Sigmoid colon (tissue), 7 donors: ENCODE data around the gene BTN1A1. TPM values are rescaled to one million over a fixed set of nuclear protein-coding genes. Genes with fewer than 3 reads are reported as not detected.

Experiments used
- DNase-seq: peaks from one replicate; pipeline ENCODE4 v3.0.0-alpha.2; 2019
- H3K27ac ChIP-seq, 4 donors: fragments of 200-600 bp; sonication (generic); one replicate each; pipeline ENCODE4 v1.5.1; 2016 to 2019; ENCODE audit warnings: mild to moderate bottlenecking in 1 of 4
- H3K27me3 ChIP-seq, 3 donors: fragments of 200-600 bp; sonication (generic); one replicate each; pipeline ENCODE4 v1.5.1; 2019; ENCODE audit warnings: mild to moderate bottlenecking in 1 of 3
- H3K36me3 ChIP-seq, 4 donors: fragments of 200-600 bp; sonication (generic); one replicate each; pipeline ENCODE4 v1.5.1; 2016 to 2019
- H3K4me1 ChIP-seq, 4 donors: fragments of 200-600 bp; sonication (generic); one replicate each; pipeline ENCODE4 v1.5.1; 2017 to 2019
- H3K4me3 ChIP-seq, 4 donors: fragments of 200-600 bp; sonication (generic); one replicate each; pipeline ENCODE4 v1.5.1; 2017 to 2019; ENCODE audit warnings: mild to moderate bottlenecking in 2 of 4, moderate library complexity in 1 of 4
- H3K9me3 ChIP-seq, 4 donors: fragments of 200-600 bp in 3 of 4; sonication (generic) in 3 of 4; one replicate each; pipeline versions ENCODE4 v1.5.1 to v1.6.1; 2013 to 2019
- CTCF ChIP-seq, 4 experiments: fragments of 450-650 bp in 3 of 4; fragments of 200-600 bp in 1 of 4; IDR thresholded peaks; one replicate each; pipeline ENCODE4 v1.5.1; 2016 to 2019; ENCODE audit warnings: antibody characterized with exemption in 4 of 4, mild to moderate bottlenecking in 3 of 4, moderate library complexity in 2 of 4
- EP300 ChIP-seq, 4 donors: sonication (generic); formaldehyde crosslinking; IDR thresholded peaks; one replicate each; pipeline ENCODE4 v1.6.1; 2017; ENCODE audit warnings: antibody characterized with exemption in 4 of 4
- POLR2A ChIP-seq, 2 donors: fragments of 450-650 bp; IDR thresholded peaks; one replicate each; pipeline ENCODE4 v1.6.1; 2016; ENCODE audit warnings: antibody characterized with exemption in 2 of 2, mild to moderate bottlenecking in 2 of 2, moderate library complexity in 2 of 2
- POLR2AphosphoS5 ChIP-seq, 4 donors: sonication (generic); formaldehyde crosslinking; IDR thresholded peaks; one replicate each; pipeline ENCODE4 v1.6.1; 2017; ENCODE audit warnings: antibody characterized with exemption in 4 of 4
- WGBS, 2 donors: extraction: QIAGEN DNeasy Blood & Tissue Kit; methylation state at CpG; one replicate each; pipeline ENCODE4 v1.1.7; 2013; 5-methylcytosine and 5-hydroxymethylcytosine counted together
- intact Hi-C: fragments of 100-400 bp; cut with DNase I; formaldehyde crosslinking; loops from one replicate; pipeline ENCODE4 v1.15.1; 2023
- polyA plus RNA-seq, 3 donors: library from polyadenylated mRNA; stranded (reverse); fragments of 200-250 nt; gene quantifications; one replicate each; pipeline ENCODE4 v1.2.3, GENCODE V29; 2013
- total RNA-seq, 4 donors: library from RNA; depleted of rRNA; stranded (reverse); fragments of >200 nt; gene quantifications; one replicate each; pipeline ENCODE4 v1.1.0, GENCODE V29; 2016
- donor health status: healthy with polysubstance abuse.
- donor health status: Bipolar disorder and iron deficiency.
- donor health status: healthy.

The BTN1A1 gene
- total and polyA plus RNA-seq, 7 donors = 0.20 to 0.28 TPM; not detected in 5

- TF ChIP-seq CTCF (IDR thresholded peaks at IDR 0.05) (no peak), EP300 (IDR thresholded peaks at IDR 0.05) (no peak), POLR2A (IDR thresholded peaks at IDR 0.05) (no peak), POLR2AphosphoS5 (IDR thresholded peaks at IDR 0.05) (no peak)
- H3K27ac ChIP-seq = peak overlapping the region in 3 of 4 donors; percentile 83 to 91 (median 84)
- DNase-seq = no peak
- intact Hi-C loops = loop anchor here (10.0 kb wide), 3 partner anchors 357 to 943 kb away; partner anchors contain the start of gene ZNF184
- no peak overlapping the region for H3K4me3 ChIP-seq
- no peaks in the 10 kb centered on the region for H3K9me3 ChIP-seq
- H3K36me3 ChIP-seq = no peaks in the 10 kb centered on the region
- WGBS, 2 donors = 92 to 100% methylated on average over 1 of the region's 1 CpG
- H3K27me3 ChIP-seq = no peaks in the 10 kb centered on the region
- peaks cover 3 to 24% (median 18%) of the 10 kb centered on the region in 4 donors for H3K4me1 ChIP-seq
These were observed 31.8 kb downstream of the BTN1A1 start for GRCh38 chr6:26531897-26532296.

GRCh38 chr6:26532699-26533531 lies 32.8 kb downstream of the BTN1A1 start:
- Histone ChIP-seq H3K27ac (peak overlapping the region; percentile 83 to 91 (median 84)), H3K9me3 (no peaks in the 10 kb centered on the region), H3K27me3 (no peaks in the 10 kb centered on the region), H3K4me1 (peaks cover 3 to 26% (median 19%) of the 10 kb centered on the region in 4 donors), H3K4me3 (peak overlapping the region; percentile 41 to 64 (median 58)), H3K36me3 (no peaks in the 10 kb centered on the region)
- peak; percentile 96 for DNase-seq
- WGBS, 2 donors = 1% methylated on average over 28 of the region's 28 CpGs
- intact Hi-C loops = loop anchor here (10.0 kb wide), 3 partner anchors 358 to 942 kb away; partner anchors contain the start of gene ZNF184
- TF ChIP-seq EP300 (IDR thresholded peaks at IDR 0.05) (no peak), POLR2A (IDR thresholded peaks at IDR 0.05) (no peak), POLR2AphosphoS5 (IDR thresholded peaks at IDR 0.05) (peak in 2 of 4 donors; percentile 18 to 22), CTCF (IDR thresholded peaks at IDR 0.05) (no peak)

- Histone ChIP-seq H3K9me3 (no peaks in the 10 kb centered on the region), H3K4me3 (peak overlapping the region; percentile 41 to 64 (median 58)), H3K27ac (peak overlapping the region; percentile 83 to 91 (median 84)), H3K27me3 (no peaks in the 10 kb centered on the region), H3K4me1 (peaks cover 3 to 26% (median 19%) of the 10 kb centered on the region in 4 donors), H3K36me3 (no peaks in the 10 kb centered on the region)
- intact Hi-C loops = loop anchor here (10.0 kb wide), 3 partner anchors 359 to 941 kb away; partner anchors contain the start of gene ZNF184
- TF ChIP-seq EP300 (IDR thresholded peaks at IDR 0.05) = no peak
- TF ChIP-seq CTCF (IDR thresholded peaks at IDR 0.05) = no peak
- TF ChIP-seq POLR2AphosphoS5 (IDR thresholded peaks at IDR 0.05) = no peak
- 1 to 4% methylated on average over 1 of the region's 1 CpG for WGBS, 2 donors
- DNase-seq = no peak
These were observed 33.4 kb downstream of the BTN1A1 start for GRCh38 chr6:26533532-26533931.

GRCh38 chr6:26534681-26535465 lies 34.8 kb downstream of the BTN1A1 start:
- H3K4me1 ChIP-seq = peaks cover 3 to 38% (median 27%) of the 10 kb centered on the region in 4 donors
- no peak for DNase-seq
- intact Hi-C loops = loop anchor here (5.0 to 10.0 kb wide), 4 partner anchors 62 to 940 kb away; partner anchors contain the start of genes ABT1 and ZNF184

More at GRCh38 chr6:26534681-26535465, 34.8 kb downstream of the BTN1A1 start:
- H3K27ac ChIP-seq = peak overlapping the region in 2 of 4 donors; percentile 87 to 94
- no peaks in the 10 kb centered on the region for H3K36me3 ChIP-seq
- no peak overlapping the region for H3K4me3 ChIP-seq
- no peaks in the 10 kb centered on the region for H3K27me3 ChIP-seq
- TF ChIP-seq POLR2A (IDR thresholded peaks at IDR 0.05) (no peak), POLR2AphosphoS5 (IDR thresholded peaks at IDR 0.05) (no peak), CTCF (IDR thresholded peaks at IDR 0.05) (no peak), EP300 (IDR thresholded peaks at IDR 0.05) (no peak)
- 77 to 82% methylated on average over 6 of the region's 6 CpGs for WGBS, 2 donors
- H3K9me3 ChIP-seq = no peaks in the 10 kb centered on the region
